Measurements from ENCODE around the gene ZKSCAN5.
A peak's percentile ranks its signal among the peaks of the same experiment; 100 is the strongest.

Gene ZKSCAN5
- total RNA-seq, result 30.2 to 40.0 reads per million in 2 experiments

GRCh38 chr7:99504603-99505323 is at the start of gene ZKSCAN5:
TSS of gene ZKSCAN5 (plus strand) at chr7:99504662. CDS start at chr7:99506045, 1,383 bp downstream.
- peak; percentile 96 for DNase-seq (ENCODE audit: low read depth)

- no peak for DNase-seq (ENCODE audit: low read depth)
Measured at GRCh38 chr7:99455874-99456273, 48.6 kb upstream of the ZKSCAN5 start.

DNA sequence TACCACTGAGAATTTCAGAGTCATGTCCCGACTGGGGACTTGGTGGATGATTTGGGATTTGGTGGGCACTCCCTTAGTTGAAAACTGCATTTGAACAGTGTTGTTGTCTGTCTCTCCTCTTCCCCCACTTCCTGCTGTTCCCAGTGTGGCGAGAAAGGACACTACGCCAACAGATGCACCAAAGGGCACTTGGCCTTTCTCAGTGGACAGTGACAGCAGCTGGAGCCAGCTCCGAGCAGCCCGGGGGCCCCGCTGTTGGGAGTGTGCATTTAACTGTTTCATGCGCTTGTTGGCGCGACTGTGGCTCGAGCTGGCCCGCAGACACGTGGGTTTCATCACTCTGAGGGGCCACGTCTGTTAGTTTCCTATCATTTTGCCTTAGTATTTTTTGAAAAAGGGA is 48.2 kb upstream of the ZKSCAN5 start:
- no peak for DNase-seq (ENCODE audit: low read depth)

GRCh38 chr7:99457050-99457649 is 47.3 kb upstream of the ZKSCAN5 start:
- no peak for DNase-seq (ENCODE audit: low read depth)

DNA sequence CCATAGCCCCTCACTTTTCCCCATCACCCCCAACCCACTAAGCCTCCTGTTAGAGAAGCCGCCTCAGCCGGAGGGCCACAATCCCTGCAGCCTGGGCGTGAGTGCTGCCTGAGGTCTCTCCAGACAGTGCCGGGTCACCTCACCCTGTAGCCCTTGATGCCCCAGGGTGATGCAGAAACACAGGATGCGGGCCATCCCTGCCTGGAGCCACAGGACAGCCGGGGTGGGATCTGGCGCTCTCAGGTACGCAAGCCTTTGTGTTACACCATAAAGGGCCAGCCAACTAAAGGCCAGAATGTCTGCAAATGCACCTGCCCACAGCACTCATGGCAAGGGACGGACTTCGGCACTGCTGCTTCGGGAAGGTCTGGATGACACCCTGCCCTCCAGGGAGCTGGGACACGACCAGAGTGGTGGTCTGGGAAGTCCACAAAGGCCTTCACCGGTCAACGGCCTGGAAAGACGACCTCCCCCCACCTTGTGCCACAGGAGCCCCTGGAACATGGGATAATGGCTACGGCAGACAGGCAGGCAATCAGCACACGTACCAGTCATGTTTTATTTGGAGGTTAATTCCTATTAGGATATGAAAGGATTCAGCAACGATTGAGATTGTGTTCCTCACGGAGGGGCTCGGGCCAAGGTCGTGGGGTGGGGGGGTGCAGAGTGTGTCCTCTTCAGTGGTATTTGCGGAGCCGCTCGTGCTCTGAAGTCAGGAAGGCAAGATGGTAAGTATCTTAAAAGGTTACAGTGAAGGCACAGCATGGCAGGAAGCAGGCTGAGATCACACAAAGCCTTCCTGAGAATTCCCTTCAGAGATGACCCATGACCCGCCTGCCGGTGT is 46.6 kb upstream of the ZKSCAN5 start:
- DNase-seq (ENCODE audit: low read depth), result no peak

- no peak for DNase-seq (ENCODE audit: low read depth)
Measured at GRCh38 chr7:99459087-99459486, 45.4 kb upstream of the ZKSCAN5 start.

DNA sequence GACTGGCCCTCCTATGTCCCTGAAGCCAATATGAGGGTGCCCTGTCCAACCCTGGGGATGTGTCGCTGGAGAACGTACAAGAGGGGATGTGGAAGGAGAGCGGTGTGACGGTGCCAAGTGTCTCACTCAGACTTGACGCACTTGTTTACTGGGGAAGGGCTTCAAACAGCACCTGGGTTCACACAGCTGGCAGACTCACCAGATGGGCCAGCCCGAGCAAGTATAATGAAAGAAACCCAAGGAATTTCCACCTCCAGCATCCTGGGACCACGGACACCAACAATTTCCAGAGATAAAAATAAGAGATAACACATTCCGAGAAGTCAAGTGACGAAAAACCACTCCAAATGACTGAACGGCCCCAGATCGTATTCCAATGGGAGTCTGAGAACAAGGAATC is 43.8 kb upstream of the ZKSCAN5 start:
- no peak for DNase-seq (ENCODE audit: low read depth)

DNA sequence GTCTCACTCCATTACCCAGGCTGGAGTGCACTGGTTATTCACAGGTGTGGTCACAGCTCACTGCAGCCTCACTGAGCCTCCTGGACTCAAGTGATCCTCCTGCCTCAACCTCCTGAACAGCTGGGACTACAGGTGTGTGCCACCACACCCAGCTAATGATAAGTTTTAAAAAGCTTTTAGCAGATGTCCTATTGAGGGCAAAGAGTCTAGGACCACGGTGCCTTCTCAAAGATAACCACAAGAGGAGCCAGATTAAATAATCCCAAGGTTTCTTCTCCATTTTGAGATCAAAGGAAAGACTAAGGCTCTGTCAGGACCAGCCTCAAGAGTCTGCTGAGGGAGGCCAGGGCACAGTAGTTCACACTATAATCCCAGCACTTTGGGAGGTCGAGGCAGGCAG is 43.2 kb upstream of the ZKSCAN5 start:
- no peak for DNase-seq (ENCODE audit: low read depth)

DNA sequence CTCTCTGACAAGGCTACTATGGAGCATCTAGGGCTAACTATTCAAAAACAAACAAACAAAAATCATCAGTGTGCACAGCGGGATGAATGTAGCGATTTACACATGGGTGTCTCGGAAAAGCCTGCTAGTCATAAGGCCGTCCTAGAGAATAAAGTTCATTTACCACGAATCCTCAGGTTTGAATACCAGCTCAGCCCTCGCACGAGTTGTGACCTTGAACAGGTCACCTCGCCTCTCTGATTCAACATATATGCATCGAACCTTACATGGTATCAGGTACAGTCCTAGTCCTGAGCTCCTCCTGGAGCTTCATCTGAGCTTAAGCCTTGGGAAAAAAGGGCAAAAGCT is 39.1 kb upstream of the ZKSCAN5 start:
- DNase-seq (ENCODE audit: low read depth), result no peak

DNA sequence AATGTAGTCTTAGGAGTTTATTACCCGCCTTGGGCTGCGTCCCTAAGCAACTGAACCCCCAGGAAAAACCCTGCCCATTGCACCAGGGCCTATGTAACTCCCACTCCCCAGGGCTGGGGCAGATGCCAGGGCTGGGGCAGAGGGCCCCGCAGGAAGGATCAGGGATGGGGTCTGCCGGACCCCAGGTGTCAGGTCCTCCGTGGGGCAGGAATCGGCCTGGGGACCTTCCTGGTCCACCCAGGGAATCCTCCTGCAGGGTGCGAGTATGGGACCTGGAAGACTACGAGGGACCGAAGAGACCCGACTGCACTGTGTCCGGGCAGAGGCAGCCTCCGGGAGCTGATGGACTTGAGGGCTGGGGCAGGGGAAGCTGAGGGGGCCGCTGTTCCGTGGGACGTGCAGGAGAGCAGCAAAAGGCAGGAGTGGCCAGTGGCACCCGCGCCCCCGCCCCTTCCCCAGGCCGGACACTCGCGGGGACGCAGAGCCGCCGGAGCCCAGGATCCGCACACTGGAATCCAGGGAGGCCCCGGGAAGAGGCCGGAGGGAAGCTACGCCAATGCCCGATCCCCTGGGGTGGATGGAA is 36.0 kb upstream of the ZKSCAN5 start:
- no peak for DNase-seq (ENCODE audit: low read depth)

GRCh38 chr7:99469381-99470065 is 34.9 kb upstream of the ZKSCAN5 start:
- DNase-seq (ENCODE audit: low read depth), result no peak

GRCh38 chr7:99472561-99473314 is 31.7 kb upstream of the ZKSCAN5 start, which contains the start of gene ZNF789:
TSS of gene ZNF789 (plus strand) at chr7:99472890. CDS start at chr7:99476457, 3,567 bp downstream.
- DNase-seq (ENCODE audit: low read depth), result peak; percentile 98

DNA sequence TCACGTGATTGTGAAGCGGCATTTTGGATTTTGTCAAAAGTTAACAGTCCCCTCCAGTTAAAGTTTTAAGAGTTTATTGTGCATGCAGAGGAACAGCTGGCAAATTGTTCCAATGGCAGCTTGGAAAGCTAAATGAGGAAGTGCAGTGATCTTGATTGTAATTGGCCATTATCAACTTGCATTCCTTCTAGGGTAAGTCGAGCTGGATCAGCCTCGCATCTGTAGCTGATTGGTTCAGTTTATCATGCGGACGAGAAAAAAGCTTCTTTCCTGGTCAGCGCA is 31.2 kb upstream of the ZKSCAN5 start:
- DNase-seq (ENCODE audit: low read depth), result no peak

- DNase-seq (ENCODE audit: low read depth), result no peak
Measured at GRCh38 chr7:99476107-99476506, 28.4 kb upstream of the ZKSCAN5 start.

GRCh38 chr7:99478464-99479440 is 25.7 kb upstream of the ZKSCAN5 start:
- DNase-seq (ENCODE audit: low read depth), result no peak

- no peak for DNase-seq (ENCODE audit: low read depth)
Measured at GRCh38 chr7:99485094-99485493, 19.4 kb upstream of the ZKSCAN5 start.

- DNase-seq (ENCODE audit: low read depth), result no peak
Measured at GRCh38 chr7:99489235-99489634, 15.2 kb upstream of the ZKSCAN5 start.

GRCh38 chr7:99490878-99491277 is 13.6 kb upstream of the ZKSCAN5 start:
- no peak for DNase-seq (ENCODE audit: low read depth)

DNA sequence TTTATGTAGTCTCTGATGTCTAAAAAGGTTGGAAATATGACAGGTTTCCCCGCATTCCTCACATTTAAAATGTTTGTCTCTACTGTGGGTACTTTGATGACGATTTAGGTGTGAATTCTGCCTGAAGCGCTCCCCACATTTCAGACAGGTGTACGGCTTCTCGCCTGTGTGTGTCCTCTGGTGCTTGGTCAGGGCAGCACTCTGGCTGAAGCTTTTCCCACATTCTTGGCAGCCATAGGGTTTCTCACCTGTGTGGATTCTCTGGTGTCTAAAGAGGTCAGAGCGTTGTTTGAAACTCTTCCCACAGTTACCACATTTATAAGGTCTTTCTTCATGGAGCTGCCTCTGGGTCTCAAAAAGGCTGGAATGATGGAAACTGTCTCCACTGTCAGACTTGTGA is 10.6 kb upstream of the ZKSCAN5 start:
- no peak for DNase-seq (ENCODE audit: low read depth)
